Astrocyte of the hippocampus (primary cell): ENCODE data around the gene CDH12.
A peak's percentile ranks its signal among the peaks of the same experiment; 100 is the strongest.

Experiments
- DNase-seq: peaks from one replicate; pipeline ENCODE4 v3.0.0; 2011; ENCODE audit warnings: low read depth, low spot score

CDH12 gene

GRCh38 chr5:21831145-21831787 lies 1021.9 kb downstream of the CDH12 start:
- no peak for DNase-seq

DNA sequence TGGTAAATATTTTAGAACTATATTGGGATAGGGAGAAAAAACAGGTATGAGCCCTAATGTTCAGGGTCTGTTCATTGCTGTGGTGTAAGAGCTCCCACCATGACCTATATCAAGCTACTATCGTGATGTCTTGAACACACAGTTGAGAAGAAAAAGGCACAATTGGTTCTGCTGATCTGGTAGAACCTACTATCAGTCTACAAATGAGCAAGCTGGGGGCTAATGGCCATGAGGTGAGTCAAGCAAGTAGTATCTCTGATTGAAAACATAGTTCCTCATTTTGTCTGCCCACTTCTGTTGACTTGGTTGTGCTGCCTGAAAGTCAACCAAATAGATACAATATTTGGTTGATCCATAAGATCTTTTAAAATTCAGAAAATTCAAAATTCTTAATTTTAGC lies 1026.3 kb downstream of the CDH12 start:
- DNase-seq: no peak

DNA sequence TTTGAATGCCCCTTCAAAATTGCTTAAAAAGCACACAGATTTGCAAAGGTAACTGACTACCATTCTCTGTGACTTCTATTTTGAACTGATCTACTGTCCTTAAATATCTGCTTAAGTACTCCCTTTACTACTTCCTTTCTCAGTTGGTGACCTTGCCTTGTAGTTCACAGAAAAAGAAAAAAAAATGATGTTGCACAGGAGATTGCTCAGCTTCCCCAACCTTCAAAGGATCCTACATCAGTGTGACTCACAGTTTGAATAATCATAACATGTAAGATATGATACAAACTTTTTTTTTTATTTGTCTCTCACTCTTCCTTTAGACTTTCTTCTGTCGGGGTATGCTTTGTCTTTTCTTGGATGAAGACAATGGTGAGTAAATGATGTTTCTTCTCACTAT lies 1029.6 kb downstream of the CDH12 start:
- DNase-seq: no peak

DNA sequence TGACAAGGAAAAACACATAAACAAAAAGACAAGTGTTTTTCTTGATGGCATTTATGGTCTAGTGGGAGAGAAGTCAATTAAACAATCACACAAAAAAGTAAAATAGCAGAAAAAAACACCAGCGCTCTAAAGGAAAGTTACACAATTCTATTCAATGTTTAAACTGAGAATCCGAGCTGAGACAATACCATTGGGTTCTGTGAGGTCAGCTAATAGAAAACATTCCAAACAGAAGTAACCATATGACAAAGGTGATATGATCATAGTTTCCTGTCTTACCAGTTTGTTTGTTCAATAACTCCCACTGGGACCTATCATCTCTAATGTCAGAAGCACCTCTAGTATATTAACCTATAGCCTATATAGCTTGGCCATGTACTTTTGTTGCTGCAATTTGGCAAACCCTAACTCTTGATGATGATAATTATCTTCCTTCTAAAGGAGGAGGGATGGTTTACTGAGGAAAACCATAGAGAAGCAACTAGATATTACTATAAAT lies 1030.0 kb downstream of the CDH12 start:
- DNase-seq: no peak

DNA sequence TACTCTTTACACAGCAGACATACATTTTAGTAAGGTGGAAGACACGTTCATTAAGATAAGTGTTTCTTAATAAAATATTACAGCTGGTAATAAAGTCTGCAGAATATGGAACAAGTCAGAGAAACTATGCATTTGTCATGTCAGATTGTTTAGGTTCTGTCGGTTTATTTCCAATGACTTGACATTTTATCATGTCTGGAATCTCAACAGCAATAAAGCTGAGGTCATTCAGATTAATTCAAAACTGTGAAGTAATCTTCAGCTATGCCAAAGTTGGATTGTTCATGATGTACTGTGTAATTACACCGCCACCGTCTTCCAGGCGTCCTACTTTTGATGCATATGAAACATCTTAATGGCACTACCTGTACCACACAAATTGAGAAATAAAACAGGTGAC lies 1032.6 kb downstream of the CDH12 start:
- DNase-seq: no peak

- DNase-seq: no peak
These were observed 1034.8 kb downstream of the CDH12 start for GRCh38 chr5:21818370-21818720.

DNA sequence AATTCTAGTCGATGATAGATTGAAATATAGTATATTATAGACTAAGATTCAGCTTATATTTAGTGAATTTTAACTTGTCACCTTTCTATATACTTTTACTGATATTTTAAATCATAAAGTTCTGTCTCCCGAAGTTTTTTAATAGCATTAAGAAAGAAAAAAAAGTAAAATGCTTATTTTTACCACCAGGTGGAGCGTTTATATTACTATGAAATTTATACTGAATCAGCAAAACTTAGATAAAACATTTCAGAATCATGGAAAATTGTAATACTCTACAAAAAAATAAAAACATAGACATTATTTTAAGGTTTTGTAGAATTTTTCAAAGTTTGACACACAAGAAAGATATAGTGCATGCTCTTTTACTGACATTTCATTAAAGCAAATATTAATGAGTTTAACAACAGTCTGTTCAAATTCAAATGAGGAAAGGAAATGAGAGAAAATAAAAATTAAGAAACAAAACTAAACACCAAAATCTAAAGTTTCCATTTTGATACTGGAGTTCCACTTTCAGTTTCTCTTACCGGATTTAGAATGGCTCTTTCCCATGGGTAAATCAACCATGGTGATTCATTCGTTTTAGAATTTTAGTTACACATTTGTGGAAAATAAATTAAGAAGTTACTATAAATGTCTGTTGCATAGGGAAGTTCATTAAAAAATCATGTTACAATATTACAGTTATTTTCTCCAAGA lies 1035.3 kb downstream of the CDH12 start:
- DNase-seq: no peak

DNA sequence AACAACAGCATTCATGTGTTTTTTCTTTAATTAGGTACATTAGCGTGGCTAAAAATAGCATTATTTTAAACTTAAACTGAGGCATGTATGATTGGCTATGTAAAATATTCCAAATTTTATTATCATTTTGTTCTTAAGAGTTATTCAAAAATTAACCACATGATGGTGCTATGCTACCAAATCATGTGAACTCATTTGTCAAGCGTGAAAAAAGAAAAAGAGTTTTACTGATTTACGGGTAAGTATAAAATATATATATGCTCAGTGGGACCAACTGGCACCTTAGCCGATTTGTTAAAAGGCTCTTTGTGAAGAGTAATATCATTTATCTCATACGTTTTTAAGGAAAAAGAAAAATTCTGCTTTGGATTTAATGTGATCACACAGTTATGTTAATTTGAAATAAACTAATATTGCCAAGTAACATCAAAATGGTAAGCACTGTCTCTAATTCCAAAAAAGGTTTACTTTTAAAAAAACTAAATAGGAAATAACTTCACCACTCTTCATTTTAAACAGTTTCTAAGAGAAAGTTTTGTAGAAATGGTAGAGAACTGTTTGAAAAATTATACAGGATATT lies 1042.3 kb downstream of the CDH12 start:
- peak; percentile 9 for DNase-seq

DNA sequence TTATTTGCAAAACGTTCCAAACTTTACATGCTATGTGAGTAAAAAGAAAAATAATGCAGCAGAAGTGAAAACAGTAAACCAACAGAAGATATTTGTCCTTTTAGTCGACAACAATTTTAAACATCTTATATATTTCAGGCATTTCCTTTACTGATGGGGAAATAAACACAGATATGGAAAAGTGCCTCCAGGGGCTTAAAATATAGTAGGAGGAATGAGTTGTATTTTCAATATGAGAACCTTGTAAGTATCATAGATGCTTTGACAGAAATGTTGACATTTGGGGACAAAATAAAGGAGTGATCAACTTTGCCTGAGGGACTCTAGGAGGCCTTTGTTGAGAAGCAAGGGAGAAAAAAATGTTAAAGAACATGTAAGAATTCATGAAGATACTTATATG lies 1043.5 kb downstream of the CDH12 start:
- no peak for DNase-seq

- DNase-seq: peak; percentile 16
These were observed 1045.2 kb downstream of the CDH12 start for GRCh38 chr5:21807953-21808352.

GRCh38 chr5:21806943-21807342 lies 1046.2 kb downstream of the CDH12 start:
- DNase-seq: no peak

- DNase-seq: no peak
These were observed 1046.9 kb downstream of the CDH12 start for GRCh38 chr5:21806271-21806670.

- DNase-seq: peak; percentile 48
These were observed 1050.2 kb downstream of the CDH12 start for GRCh38 chr5:21802869-21803490.

DNA sequence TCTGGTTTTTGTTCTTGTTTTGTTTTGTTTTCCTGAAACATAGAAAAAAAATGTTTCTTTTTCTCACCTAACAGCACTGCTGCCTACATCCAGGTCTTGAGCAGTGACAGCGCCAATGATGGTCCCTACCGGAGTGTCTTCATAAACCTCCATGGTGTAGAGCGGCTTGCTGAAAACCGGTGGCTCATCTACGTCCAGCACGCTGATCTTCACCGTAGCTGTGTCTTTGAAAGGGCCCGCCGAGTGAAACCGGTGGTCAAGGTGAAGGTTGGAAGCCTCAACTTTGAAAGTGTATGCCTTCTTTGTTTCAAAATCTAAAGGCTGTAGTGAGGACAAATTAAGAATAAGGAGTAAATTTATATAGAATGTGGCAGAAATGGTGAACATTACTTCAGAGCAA lies 1051.0 kb downstream of the CDH12 start:
- no peak for DNase-seq

DNA sequence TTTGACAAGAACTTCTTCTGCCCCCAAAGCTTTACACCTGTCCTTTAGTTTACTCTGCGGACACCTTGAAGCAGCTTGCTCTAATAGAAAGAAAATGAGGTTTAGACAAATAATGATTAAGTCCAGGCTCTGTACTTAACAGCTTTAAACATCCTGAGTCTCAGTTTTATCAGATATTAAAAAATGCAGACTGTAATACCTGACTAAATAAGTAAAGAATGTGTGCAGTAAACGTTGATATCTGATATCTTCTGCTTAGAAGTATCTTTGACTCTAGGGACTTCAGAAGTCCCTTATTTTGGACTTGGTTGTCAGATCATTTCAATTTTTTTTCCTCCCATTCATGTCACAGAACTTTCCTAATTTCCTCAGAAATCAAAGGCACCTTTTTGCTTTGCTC lies 1060.4 kb downstream of the CDH12 start:
- no peak for DNase-seq

DNA sequence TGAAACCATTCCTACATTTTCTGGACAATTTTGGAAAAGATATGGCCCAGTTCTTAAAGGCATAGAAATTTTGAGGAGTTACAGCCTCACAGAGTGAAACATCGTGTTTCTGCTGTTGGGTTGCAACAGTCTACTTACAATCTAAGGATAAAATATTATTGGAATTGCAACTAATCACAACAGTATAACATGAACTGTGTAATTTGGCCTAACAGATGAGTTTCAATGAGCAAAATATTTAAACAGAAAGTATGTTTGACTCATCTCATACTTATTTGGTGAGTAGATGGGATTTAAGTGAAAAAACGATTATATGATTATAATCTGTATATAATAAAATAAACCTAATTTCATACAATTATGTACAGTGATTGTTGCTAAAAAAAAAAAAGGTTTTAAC lies 1061.8 kb downstream of the CDH12 start:
- DNase-seq: no peak

DNA sequence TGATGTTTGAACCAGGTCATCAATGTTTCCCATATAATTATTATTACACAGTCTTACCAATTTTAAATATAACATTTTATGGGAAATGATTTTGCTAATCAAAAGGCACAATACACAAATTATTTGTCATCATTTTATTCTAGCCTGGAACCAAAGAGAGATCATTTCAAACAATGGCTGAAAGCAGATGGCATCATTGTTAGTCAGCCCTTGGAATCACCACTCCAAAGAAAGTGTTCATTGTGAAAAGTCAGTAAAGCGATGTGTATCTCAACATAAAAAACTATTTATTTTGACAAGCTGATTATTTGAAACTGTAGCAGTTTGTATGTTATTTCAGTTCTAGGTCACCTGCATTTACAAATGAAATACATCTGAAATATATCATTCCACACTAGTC lies 1068.7 kb downstream of the CDH12 start:
- no peak for DNase-seq

DNA sequence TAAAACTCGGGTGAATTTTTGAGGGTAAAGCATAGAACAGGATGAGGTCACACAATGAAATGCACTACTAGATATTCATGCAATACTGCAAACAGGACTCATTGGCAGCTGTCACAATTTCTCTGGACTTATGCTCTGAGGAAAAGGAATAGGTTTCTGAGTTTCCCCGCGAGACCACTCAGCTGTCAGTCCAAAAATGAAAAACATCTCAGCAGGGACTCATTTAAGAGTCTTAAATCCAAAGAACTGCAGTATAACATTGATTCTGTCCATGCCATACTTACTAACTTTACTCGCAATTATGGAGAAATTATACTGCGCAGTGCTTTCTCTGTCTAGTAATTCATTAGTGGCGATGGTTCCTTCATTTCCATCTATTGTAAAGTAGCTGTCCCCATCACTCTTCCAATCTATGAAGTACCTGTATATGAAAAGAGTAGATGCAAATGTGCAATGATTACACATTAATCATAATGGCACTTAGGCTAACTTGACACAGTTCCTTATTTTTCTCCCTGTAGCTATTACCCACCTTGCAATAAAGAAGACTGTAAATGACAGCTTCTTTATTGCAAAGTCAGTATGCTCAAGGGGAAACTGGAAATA lies 1070.0 kb downstream of the CDH12 start:
- no peak for DNase-seq

- no peak for DNase-seq
These were observed 1076.7 kb downstream of the CDH12 start for GRCh38 chr5:21776466-21776865.

DNA sequence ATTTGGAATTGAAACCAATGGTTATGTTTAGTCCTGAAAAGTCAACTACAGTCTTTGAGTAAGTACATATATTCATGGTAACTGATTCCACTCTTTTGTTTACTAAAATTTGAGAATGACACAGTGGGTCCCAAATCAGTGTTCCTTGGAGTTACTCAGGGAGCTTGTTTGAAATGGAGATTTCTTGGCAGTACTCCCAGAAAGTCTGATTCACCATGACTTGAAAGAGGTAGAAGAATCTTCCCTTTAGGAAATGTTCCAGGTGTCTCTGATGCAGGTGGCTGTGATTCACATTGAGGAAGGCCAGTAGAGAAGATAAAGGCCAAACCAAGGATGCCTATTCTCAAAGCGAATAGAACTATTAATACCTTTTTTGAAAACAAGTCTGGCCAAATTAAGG lies 1078.3 kb downstream of the CDH12 start:
- peak; percentile 55 for DNase-seq

DNA sequence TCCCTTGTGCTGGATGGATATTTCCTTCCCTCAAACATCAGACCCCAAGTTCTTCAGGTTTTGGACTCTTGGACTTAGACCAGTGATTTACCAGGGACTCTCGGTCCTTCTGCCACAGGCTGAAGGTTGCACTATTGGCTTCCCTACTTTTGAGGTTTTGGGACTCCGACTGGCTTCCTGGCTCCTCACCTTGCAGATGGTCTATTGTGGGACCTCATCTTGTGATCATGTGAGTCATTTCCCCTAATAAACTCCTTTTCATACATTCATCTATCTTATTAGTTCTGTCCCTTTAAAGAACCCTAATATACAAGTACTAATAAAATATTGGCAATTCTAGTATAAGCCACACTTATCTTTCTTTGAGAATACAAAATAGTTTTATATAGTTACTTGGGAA lies 1078.9 kb downstream of the CDH12 start:
- no peak for DNase-seq

DNA sequence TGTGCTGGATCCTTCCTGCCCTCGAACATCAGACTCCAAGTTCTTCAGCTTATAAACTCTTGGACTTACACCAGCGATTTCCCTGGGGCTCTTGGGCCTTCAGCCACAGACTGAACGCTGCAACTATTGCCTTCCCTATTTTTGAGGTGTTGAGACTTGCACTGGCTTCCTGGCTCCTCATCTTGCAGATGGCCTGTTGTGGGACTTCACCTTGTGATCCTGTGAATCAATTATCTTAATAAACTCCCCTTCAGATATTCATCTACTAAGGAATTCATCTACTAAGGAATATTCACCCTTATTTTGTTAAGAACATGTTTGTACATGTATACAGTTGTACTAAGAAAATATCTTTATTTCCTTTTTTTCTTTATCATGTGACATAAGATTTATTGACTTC lies 1079.7 kb downstream of the CDH12 start:
- no peak for DNase-seq
